Fibroblast of skin of scalp (primary cell): ENCODE measurements around the gene EMC9.
"Not testable (repeated sequence)": the region's sequence is repeated elsewhere in the genome, so short reads cannot be mapped to it uniquely, and the experiment has no call there.

Experiments used
- DNase-seq: peaks from one replicate; pipeline ENCODE4 v3.0.0-alpha.2; 2013

EMC9 gene

DNA sequence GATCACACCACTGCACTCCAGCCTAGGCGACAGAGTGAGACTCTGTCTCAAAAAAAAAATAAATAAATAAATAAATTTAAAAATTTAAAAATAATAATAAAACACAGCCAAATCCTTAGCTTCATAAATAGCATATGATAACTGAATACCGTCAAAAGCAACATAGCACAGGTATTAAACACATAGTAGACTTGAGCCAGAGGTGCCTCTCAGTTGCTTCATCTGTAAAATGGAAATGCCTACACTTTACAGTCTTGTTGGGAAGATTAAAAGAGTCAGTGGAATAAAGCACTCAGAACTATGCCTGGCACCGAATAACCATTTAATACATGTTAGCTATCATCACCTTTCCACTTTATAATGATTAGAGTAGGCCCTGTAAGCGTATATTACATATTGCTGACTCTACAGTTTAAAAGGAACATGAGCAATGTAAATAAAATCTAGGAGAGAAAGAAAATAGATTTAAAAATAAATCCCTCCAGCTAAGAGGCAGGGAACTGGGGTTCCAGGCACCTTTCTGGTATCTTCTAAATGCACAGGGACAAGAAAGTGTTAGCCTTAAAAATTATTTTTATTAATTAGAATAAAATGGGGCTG is 34.6 kb downstream of the EMC9 start:
- no peak for DNase-seq

- not testable (repeated sequence) for DNase-seq
Measured at GRCh38 chr14:24105609-24106239, 35.7 kb downstream of the EMC9 start.

- no peak for DNase-seq
Measured at GRCh38 chr14:24103451-24103850, 37.9 kb downstream of the EMC9 start.

- DNase-seq, result no peak
Measured at GRCh38 chr14:24102357-24103048, 38.9 kb downstream of the EMC9 start.

DNA sequence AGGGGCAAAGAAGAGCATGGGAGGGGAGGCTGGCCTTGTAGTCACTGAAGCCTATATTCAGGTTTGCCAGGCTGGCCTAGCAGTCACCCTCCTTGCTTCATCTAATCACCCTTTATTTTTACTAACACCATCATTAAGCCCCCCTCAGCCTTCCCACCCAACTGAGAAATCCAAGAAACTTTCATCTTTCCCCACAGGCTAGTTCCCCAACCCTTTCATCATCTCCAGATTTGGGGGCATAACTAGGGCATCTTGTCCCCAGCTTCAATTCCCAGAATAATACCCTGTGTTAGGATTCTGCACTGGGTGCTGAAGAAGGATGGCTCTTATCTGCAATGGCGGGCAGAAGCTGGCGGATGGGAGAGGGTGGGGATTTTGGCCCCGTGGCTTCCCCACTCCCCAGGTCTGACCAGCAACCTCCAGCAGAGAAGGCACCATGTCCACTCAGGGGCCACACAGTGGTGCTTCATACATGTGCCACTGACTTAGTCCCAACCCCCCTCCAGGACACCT is 40.4 kb downstream of the EMC9 start:
- DNase-seq, result no peak

DNA sequence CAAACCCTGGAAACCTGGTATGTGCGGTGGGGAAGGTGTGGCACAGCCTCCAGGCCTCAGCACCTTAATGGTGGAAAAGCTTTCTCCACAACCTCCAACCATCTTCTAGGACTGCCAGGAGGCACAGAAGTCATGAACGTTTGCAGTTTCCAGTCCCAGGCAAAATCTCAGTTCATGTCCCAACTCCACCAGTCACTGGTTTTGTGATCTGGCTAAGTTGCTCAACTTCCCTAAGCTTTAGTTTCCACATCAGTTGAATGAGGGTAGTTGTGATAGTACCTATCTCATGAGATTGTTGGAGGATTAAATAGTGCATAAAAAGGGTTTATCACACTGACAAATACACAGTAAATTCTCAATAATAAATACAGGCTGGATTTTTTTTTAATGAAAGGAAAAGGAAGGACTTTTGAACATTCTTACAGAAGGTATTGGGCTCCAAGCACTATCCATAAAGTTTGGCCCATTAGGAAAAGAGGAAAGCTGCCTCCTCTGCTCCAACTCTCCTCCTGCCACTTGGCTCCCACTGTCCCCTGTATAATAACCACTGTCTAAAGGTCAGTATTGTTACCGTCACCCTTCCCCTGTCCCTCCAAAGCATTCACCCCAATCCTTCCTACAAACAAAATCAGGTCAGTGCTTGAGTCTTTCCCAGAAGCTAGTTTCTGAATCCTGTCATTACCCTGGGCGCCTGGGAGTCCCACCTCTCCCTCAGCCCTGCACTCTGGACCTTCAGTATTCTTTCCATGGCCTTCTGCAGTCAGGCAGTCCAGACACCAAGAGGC is 41.0 kb downstream of the EMC9 start:
- no peak for DNase-seq

GRCh38 chr14:24098927-24099813 is 42.2 kb downstream of the EMC9 start:
- DNase-seq, result no peak

DNA sequence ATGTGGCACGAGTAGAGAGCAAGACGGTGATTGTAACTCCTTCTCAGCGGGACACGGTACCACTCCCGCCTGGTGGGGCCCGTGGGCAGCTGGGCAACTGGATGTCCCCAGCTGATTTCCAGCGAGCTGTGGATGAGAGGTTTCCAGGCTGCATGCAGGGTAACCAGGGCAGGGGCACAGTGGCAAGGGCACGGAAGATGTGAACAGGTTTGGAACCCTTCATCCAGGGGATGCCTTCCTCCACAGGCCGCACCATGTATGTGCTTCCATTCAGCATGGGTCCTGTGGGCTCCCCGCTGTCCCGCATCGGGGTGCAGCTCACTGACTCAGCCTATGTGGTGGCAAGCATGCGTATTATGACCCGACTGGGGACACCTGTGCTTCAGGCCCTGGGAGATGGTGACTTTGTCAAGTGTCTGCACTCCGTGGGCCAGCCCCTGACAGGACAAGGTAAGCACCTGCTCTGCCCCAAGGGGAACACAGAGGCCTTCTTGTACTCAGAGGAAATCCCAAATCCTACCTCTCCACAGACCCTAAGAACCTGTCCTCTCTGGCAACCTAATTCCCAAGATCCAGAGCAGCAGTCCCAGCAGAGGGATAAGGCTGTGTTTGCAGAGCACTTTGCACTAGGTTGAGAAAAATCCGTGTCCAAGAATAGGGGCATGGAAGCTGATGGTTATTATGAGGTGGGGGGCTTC is 43.0 kb downstream of the EMC9 start:
- DNase-seq, result no peak

DNA sequence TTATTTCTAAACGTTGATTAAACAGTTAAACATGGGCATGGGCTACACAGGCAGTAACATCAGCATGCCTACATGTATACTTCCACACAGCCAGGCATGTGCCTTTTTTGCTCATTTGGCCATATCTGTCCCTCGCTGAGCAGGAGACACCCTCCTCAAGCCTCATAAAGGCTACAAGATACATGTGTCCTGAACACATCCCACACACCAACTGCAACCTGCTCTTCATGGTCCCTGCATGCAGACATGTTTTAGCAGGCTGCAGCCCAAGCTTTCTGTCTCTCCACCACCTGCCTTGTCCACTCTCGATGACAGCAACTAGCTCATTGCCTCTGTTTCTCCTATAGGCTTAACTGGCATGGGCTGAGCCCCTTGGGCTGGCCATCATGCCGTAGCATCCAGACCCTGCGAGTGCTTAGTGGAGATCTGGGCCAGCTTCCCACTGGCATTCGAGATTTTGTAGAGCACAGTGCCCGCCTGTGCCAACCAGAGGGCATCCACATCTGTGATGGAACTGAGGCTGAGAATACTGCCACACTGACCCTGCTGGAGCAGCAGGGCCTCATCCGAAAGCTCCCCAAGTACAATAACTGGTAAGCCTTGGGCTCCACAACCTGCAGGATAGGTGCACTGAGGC is 44.7 kb downstream of the EMC9 start:
- DNase-seq, result no peak

GRCh38 chr14:24095271-24096068 is 45.9 kb downstream of the EMC9 start:
- DNase-seq, result peak; percentile 80

DNA sequence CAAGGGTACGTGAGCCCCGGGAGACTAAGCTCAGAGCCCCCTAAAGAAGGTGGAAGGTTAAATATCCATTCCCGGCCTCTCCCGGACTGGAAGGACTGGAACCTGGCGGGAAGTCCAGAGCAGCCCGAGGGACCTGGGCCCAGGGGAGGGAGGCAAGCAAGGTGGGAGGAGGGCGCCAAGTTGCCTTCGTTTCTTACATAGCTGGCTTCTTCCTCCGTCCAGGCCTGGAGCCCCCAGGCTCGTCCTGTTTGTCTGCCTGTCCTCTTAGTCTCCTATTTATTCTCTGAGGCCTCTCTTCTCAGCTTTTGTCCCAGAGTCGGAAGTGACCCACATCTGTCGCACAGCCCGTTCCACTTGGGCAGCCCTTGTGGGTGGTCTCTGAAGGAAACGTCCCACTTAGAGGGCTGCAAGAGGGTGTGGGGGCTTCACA is 46.5 kb downstream of the EMC9 start:
- DNase-seq, result no peak

- DNase-seq, result peak; percentile 99
Measured at GRCh38 chr14:24093901-24094840, 47.2 kb downstream of the EMC9 start, which contains the start of gene PCK2. PCK2 (plus strand) TSS chr14:24094311; CDS start chr14:24094406, 95 bp downstream.

- no peak for DNase-seq
Measured at GRCh38 chr14:24093207-24093900, 48.0 kb downstream of the EMC9 start.

DNA sequence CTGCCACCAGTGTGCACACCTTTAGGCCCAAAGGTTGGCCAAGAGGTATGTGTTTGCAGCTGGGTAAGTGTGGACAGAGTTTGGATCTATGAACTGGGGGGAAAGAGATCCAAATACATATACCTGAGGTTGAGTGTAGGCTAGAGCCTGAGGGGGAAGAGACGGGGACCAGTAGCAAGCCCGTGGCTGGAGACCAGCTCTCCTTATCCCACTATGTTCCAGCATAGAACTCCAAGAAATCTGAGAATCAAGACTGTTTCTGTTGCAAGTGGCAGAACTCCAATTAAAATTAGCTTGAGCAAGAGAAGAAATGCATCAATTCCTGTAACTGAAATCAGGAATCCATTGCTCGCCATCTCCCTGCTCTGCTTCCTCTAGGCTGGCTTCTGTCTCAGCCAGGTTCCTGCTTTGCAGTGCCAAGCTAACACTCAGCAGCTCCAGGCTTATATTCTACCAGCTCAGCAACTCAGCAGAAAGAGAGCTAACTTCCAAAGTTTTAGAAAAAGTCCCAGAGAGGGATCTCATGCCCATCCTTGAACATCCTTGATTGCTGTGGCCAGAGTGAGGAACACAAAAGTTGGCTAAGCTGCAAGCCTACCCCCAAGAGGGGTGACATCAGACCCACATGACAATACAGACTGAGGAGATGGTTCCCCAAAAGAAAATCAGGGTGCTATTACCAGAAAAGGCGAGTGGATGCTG is 48.7 kb downstream of the EMC9 start:
- no peak for DNase-seq

DNA sequence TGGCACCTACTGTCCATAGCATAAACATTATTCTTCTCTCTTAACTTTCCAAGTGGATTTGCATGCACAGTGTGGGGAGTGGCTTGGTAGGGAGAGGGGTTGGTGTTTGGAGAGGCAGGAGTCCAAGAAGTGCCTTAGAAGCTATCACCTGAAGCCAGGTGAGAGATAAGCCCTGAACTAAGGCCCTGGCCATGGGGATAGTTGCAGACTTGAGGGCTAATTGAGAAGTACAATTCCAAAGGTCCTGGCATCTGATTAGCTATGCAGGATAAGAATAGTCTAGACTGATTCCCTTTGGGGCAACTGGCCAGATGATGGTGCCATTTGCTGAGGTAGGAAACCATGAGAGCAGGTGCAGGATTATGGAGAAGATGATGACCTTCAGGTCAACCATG is 49.3 kb downstream of the EMC9 start:
- DNase-seq, result no peak

DNA sequence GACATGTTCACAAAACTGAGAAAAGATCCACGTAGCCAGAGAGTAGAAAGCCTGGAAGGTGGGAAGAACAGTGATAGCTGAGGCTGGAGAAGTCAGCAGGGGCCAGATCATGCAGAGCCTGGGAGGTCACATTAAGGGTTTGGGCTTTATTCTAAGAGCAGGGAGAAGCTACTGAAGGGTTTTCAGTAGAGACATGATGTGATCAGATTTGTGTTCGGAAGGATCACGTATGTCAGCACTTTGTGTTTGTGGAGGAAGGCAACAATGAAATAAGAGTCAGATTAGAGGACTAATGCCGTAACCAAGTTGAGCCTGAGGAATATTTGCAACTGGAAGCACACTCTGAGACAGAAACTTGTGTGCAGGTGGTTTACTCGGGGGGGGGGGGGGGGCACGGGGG is 51.5 kb downstream of the EMC9 start:
- no peak for DNase-seq
